ENCODE data around the gene DDX52.
A peak's percentile ranks its signal among the peaks of the same experiment; 100 is the strongest.

The DDX52 gene

DNA sequence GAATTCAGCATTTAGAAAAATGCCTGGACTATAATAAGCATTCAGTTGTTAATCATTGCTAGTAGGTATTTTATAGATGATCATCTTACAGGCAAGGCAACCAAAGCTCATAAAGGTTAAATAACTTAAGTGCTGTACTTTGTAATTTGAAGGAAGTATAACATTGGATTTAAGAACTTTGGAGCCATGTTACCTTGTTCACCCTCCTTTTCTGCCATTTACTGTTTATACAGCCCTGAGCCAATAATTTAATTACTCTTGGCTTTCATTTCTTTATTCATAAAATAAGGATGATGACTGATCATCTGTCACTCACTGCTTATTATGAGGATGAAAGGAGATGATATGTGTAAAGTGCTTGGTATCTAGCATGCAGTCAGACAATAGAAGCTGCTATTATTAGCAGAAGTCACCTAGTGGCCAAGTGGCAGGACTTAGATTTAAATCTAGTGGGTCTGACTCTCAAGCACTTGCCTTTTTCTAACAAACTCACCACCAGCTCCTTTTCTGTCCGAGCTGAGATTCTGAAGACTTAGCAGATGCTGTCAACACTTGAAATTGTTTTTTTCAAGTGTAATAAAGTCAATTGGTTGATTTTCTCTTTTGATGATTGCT is 18.3 kb upstream of the DDX52 start:
- CTCF ChIA-PET: interaction anchor here (1.1 to 7.5 kb wide), 4 partner anchors 12 to 155 kb away, joined by 3 to 77 read pairs (median 14); no protein-coding TSS in a partner anchor

DNA sequence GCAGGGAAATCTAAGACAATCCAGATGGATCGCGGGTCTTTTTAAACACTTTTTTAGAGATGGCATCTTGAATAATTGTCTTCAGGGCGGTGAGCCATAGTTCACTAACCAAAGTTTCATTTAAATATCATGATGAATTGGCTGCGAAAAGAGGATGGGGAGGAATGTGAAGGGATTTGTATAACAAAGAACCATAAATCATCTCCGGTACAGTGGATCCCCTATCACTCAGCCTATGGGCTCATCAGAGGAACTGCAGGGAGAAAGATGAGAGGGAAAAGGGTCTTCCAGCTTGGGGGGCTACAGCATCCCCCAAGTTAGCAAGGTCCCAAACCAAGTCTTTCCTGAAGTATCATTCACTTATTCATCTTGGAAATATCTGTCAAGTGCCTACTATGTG is 16.7 kb upstream of the DDX52 start:
- ChIA-PET POLR2A (no interaction called here), CTCF (interaction anchor here (1.1 to 7.5 kb wide), 5 partner anchors 9 to 156 kb away, joined by 4 to 77 read pairs (median 11); partner anchors contain the start of gene DDX52)
- TF ChIP-seq, protein P1, sequence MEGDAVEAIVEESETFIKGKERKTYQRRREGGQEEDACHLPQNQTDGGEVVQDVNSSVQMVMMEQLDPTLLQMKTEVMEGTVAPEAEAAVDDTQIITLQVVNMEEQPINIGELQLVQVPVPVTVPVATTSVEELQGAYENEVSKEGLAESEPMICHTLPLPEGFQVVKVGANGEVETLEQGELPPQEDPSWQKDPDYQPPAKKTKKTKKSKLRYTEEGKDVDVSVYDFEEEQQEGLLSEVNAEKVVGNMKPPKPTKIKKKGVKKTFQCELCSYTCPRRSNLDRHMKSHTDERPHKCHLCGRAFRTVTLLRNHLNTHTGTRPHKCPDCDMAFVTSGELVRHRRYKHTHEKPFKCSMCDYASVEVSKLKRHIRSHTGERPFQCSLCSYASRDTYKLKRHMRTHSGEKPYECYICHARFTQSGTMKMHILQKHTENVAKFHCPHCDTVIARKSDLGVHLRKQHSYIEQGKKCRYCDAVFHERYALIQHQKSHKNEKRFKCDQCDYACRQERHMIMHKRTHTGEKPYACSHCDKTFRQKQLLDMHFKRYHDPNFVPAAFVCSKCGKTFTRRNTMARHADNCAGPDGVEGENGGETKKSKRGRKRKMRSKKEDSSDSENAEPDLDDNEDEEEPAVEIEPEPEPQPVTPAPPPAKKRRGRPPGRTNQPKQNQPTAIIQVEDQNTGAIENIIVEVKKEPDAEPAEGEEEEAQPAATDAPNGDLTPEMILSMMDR (IDR thresholded peaks at IDR 0.05; ENCODE audit: insufficient read depth, low read length, missing control alignments): no peak
- no peak overlapping the region for H3K4me3 ChIP-seq (ENCODE audit: low read depth, low read length)
- DNase-seq (ENCODE audit: low read depth, low spot score): no peak

More for the DNA sequence above, 18.3 kb upstream of the DDX52 start:
- TF ChIP-seq, protein P1 (IDR thresholded peaks at IDR 0.05; ENCODE audit: insufficient read depth, low read length, missing control alignments): no peak
- H3K4me3 ChIP-seq (ENCODE audit: low read depth, low read length): no peak overlapping the region
- DNase-seq (ENCODE audit: low read depth, low spot score): no peak
- POLR2A ChIA-PET: interaction anchor here (0.8 kb wide), 1 partner anchor 10 kb away, joined by 8 read pairs; no protein-coding TSS in a partner anchor

DNA sequence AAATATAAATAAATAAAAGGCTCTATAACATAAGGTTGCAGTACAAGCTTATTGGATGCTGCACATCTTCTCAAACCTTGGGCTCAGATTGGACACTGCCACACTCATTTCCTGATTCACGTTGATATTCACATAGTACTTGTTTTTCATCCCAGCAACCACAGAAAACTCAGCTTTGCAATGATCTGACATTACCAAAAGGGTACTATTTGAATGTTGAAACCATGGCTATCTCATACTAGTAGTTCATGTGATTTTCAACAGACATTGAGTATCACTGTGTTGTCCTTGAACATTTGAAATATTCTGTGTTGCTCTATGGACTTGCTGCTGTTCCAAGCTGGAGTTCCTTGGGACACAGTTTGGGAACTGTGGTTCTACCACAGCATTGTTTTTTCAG is 14.0 kb upstream of the DDX52 start:
- ChIA-PET POLR2A (no interaction called here), CTCF (interaction anchor here (0.7 to 7.5 kb wide), 4 partner anchors 8 to 159 kb away, joined by 3 to 77 read pairs (median 5); no protein-coding TSS in a partner anchor)
- TF ChIP-seq, protein P1 (IDR thresholded peaks at IDR 0.05; ENCODE audit: insufficient read depth, low read length, missing control alignments): no peak
- H3K4me3 ChIP-seq (ENCODE audit: low read depth, low read length): no peak overlapping the region
- DNase-seq (ENCODE audit: low read depth, low spot score): no peak

DNA sequence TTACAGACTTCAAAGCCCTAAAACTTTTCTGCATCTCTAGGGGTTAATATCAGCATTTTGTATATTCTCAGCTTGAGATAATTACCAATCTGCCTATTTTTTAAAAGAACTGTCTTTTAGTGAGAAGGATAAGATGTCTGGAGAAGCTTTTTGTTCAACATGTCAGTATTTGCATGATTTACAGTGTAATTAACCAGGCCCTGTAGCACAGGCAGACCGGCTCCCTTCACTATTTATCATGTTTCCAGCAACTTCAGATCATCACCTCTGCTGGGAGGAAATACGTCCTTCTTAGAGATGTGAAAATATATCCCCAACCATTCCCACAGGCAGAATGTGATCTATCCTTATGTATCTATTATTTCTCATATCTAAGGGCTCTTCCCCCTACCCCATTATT is 8.6 kb upstream of the DDX52 start:
- ChIA-PET CTCF (interaction anchor here (1.4 to 7.5 kb wide), 7 partner anchors 8 to 173 kb away, joined by 5 to 169 read pairs (median 15); no protein-coding TSS in a partner anchor), POLR2A (no interaction called here)
- no peak overlapping the region for H3K4me3 ChIP-seq (ENCODE audit: low read depth, low read length)
- no peak for DNase-seq (ENCODE audit: low read depth, low spot score)
- TF ChIP-seq, protein P1 (IDR thresholded peaks at IDR 0.05; ENCODE audit: insufficient read depth, low read length, missing control alignments): no peak

DNA sequence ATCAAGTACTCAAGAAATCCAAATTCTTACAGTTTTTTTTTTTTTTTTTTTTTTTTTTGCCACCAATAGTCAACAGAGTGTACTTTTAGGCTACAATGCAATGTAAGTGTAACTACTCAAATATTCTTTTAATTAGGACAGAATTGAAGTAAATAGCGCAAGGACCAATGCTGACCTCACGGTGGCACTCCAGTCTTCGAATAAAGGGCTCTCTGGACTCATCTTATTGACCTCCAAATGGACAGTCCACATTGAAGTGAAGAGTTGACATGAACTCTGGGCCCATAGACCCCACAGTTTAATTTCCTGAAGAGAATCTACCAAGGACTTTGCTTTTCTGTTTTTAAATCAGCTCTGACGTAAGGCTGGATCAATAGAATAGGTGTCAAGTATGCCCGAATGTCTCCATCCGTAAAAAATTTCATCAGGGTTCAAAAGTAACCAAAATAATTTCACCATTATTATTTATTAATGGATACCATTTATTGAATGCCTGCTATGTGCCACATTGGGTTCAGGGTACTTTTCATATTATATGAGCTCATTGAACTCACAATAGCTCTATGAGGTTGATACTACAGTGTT is 7.3 kb upstream of the DDX52 start:
- TF ChIP-seq, protein P1 (IDR thresholded peaks at IDR 0.05; ENCODE audit: insufficient read depth, low read length, missing control alignments): peak; percentile 52

DNA sequence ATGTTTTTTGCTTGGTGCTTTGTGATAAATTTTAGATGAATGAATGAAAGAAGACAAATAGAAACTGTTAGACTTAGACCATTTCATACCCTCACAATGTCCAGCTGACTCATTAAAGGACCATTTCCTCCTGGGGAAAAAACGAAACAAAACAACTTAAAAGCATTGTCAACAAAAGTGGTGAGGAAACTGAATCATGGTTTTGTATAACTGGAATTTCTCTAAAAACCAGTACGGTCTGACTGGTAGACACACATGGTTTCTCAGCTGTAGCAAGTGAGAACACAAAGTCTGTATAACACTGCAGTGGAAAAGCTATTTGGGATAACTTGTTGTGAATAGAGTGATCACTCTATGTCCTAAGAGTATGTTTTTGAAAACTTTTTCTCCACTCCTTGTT is 5.3 kb upstream of the DDX52 start:
- TF ChIP-seq, protein P1 (IDR thresholded peaks at IDR 0.05; ENCODE audit: insufficient read depth, low read length, missing control alignments): no peak
- CTCF ChIA-PET: interaction anchor here (0.6 to 7.5 kb wide), 19 partner anchors 10 to 195 kb away, joined by 3 to 169 read pairs (median 4); partner anchors contain the start of gene HNF1B
- DNase-seq (ENCODE audit: low read depth, low spot score): peak; percentile 38
- POLR2A ChIA-PET: interaction anchor here (0.5 to 1.0 kb wide), 2 partner anchors 40 to 158 kb away, joined by 3 read pairs; partner anchors contain the start of gene SYNRG
- H3K4me3 ChIP-seq (ENCODE audit: low read depth, low read length): no peak overlapping the region

More for the DNA sequence above, 7.3 kb upstream of the DDX52 start:
- no peak for DNase-seq (ENCODE audit: low read depth, low spot score)
- ChIA-PET CTCF (interaction anchor here (0.6 to 7.5 kb wide), 41 partner anchors 10 to 203 kb away, joined by 3 to 169 read pairs (median 5); no protein-coding TSS in a partner anchor), POLR2A (no interaction called here)
- H3K4me3 ChIP-seq (ENCODE audit: low read depth, low read length): no peak overlapping the region

All from AG04449 (cell line).